IPS-18a (cell line): ENCODE data around the gene TTC4.

Source experiments
- H3K27ac ChIP-seq: one replicate; pipeline ENCODE4 v1.5.1; 2013; ENCODE audit warnings: low read length
- H3K27me3 ChIP-seq: one replicate; pipeline ENCODE4 v1.6.1; 2013; ENCODE audit warnings: mild to moderate bottlenecking, low read length; ENCODE audit not compliant: control insufficient read depth, insufficient read depth
- H3K36me3 ChIP-seq: one replicate; pipeline ENCODE4 v1.6.1; 2013; ENCODE audit warnings: low read depth, low read length; ENCODE audit not compliant: control insufficient read depth
- H3K4me1 ChIP-seq: one replicate; pipeline ENCODE4 v1.6.1; 2013; ENCODE audit warnings: low read depth, low read length; ENCODE audit not compliant: control insufficient read depth
- H3K4me3 ChIP-seq: one replicate; pipeline ENCODE4 v1.5.1; 2013; ENCODE audit warnings: low read length
- H3K9ac ChIP-seq: one replicate; pipeline ENCODE4 v1.6.1; 2013; ENCODE audit warnings: mild to moderate bottlenecking, low read length, moderate library complexity
- H3K9me3 ChIP-seq: one replicate; pipeline ENCODE4 v1.6.1; 2013; ENCODE audit warnings: low read depth, low read length; ENCODE audit not compliant: control insufficient read depth

TTC4 gene

GRCh38 chr1:54706419-54706818, 9.2 kb upstream of the TTC4 start:
- Histone ChIP-seq H3K36me3 (no peaks in the 10 kb centered on the region), H3K4me3 (no peak overlapping the region), H3K9ac (no peak overlapping the region), H3K4me1 (no peaks in the 10 kb centered on the region), H3K27ac (no peak overlapping the region), H3K9me3 (no peaks in the 10 kb centered on the region), H3K27me3 (no peaks in the 10 kb centered on the region)

DNA sequence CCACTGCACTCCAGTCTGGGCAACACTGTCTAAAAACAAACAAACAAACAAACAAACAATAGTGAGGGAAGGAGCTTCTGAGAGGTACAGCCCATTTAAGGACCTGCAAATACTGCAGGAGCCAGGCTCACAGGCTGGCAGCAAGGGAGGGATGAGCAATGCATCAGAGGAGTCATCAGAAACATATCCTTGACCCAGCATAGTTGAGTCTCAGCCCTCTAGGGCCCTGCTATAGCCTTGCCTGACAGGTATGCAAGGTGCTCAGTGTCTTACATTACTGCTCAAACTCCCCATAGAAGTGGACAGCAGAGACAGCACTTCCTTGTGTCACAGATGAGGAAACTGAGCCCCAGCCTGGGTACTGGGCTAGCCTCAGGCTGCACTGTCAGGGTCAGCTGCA, 7.3 kb upstream of the TTC4 start:
- H3K27me3 ChIP-seq: no peaks in the 10 kb centered on the region

GRCh38 chr1:54709547-54710292, 5.9 kb upstream of the TTC4 start:
- Histone ChIP-seq H3K9ac (no peak overlapping the region), H3K4me1 (no peaks in the 10 kb centered on the region), H3K27ac (no peak overlapping the region), H3K27me3 (no peaks in the 10 kb centered on the region), H3K9me3 (no peaks in the 10 kb centered on the region), H3K36me3 (no peaks in the 10 kb centered on the region), H3K4me3 (no peak overlapping the region)

More for the DNA sequence above, 7.3 kb upstream of the TTC4 start:
- H3K27ac ChIP-seq: no peak overlapping the region
- no peaks in the 10 kb centered on the region for H3K4me1 ChIP-seq
- no peaks in the 10 kb centered on the region for H3K9me3 ChIP-seq
- H3K9ac ChIP-seq: no peak overlapping the region
- H3K36me3 ChIP-seq: no peaks in the 10 kb centered on the region
- H3K4me3 ChIP-seq: no peak overlapping the region

DNA sequence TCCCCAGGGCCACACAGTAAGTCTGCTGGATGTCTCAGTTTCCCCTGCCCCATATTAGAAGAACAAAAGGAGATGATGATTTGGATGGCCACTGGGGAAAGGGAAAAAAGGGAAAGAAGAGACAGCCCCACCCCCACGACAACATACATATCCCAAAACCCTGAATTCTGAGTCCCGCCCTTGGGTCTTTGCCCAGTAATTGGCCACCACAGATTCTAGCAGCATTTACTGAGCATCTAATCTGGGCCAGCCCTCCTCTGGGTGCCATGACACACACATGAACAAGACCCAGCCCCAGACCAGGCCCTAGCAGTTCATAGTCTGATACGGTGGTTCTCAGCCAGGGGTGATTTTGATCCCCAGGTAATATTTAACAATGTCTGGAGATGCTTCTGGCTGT, 5.2 kb upstream of the TTC4 start:
- Histone ChIP-seq H3K9ac (no peak overlapping the region), H3K9me3 (no peaks in the 10 kb centered on the region), H3K27ac (no peak overlapping the region), H3K27me3 (no peaks in the 10 kb centered on the region), H3K4me1 (peaks cover 3% of the 10 kb centered on the region), H3K4me3 (no peak overlapping the region), H3K36me3 (no peaks in the 10 kb centered on the region)

DNA sequence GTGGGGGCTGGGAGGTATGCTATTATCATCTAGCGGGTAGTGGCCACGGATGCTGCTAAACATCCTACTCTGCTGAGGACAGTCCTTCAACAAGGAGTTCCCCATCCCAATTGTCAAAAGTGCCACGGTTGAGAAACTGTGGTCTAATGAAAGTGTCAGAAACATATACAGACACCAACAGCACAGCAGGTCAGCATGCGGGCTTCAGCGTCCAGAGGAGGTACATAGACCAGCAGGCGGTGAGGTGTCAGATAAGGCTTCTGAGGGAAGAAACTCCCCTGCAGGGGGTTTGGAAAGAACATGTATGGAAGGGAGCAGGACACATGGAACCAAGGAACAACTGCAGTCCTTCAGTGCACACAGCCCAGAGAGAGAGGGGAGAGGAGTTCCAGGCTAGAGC, 4.8 kb upstream of the TTC4 start:
- Histone ChIP-seq H3K4me3 (no peak overlapping the region), H3K27ac (no peak overlapping the region), H3K27me3 (no peaks in the 10 kb centered on the region), H3K4me1 (peaks cover 3% of the 10 kb centered on the region), H3K9me3 (no peaks in the 10 kb centered on the region), H3K36me3 (no peaks in the 10 kb centered on the region), H3K9ac (no peak overlapping the region)

DNA sequence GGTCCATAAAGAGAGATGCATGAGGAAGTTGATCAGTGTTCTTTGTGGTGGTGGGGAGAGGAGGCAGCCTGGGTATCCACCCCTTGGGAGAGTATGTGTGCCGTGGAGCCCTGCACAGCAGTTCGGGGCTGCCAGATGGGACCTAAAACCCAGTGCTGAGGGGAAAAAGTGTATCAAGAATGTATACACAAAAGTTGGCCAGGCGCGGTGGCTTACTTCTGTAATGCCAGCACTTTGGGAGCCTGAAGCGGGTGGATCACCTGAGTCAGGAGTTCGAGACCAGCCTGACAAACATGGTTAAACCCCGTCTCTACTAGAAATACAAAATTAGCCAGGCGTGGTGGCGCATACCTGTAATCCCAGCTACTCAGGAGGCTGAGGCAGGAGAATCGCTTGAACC, 4.1 kb upstream of the TTC4 start:
- no peak overlapping the region for H3K9ac ChIP-seq
- no peaks in the 10 kb centered on the region for H3K9me3 ChIP-seq
- no peaks in the 10 kb centered on the region for H3K27me3 ChIP-seq
- no peak overlapping the region for H3K27ac ChIP-seq
- no peaks in the 10 kb centered on the region for H3K36me3 ChIP-seq
- peaks cover 5% of the 10 kb centered on the region for H3K4me1 ChIP-seq
- no peak overlapping the region for H3K4me3 ChIP-seq

- Histone ChIP-seq H3K4me1 (peaks cover 9% of the 10 kb centered on the region), H3K27ac (no peak overlapping the region), H3K36me3 (peaks cover 9% of the 10 kb centered on the region), H3K4me3 (peak overlapping the region; percentile 98), H3K9ac (peak overlapping the region; percentile 88), H3K27me3 (no peaks in the 10 kb centered on the region), H3K9me3 (no peaks in the 10 kb centered on the region)
These were observed 674 bp upstream of the TTC4 start for GRCh38 chr1:54714881-54715492.

GRCh38 chr1:54716299-54717047, 812 bp downstream of the TTC4 start:
- Histone ChIP-seq H3K4me3 (peak overlapping the region; percentile 98), H3K9ac (peak overlapping the region; percentile 88), H3K27ac (peak overlapping the region; percentile 30), H3K4me1 (peaks cover 9% of the 10 kb centered on the region), H3K36me3 (peaks cover 20% of the 10 kb centered on the region), H3K9me3 (no peaks in the 10 kb centered on the region), H3K27me3 (no peaks in the 10 kb centered on the region)

DNA sequence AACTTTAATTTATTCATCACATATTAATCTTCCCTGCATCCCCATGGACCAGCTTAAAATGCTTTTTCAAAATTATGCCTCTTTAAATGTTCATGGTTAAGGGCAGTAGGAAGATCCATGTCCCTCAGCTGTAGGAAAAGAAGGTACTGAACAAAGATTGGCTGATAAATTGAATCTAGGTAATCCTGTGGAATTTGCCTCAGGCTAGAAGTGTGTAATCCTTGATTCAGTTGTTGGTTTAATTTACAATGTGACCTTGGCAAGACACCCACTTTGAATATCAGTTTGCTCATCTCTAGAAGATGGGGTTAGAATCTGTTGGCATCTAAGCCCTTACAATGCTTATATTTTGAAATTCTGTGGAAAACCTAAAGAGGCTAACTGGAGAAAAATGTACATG, 6.1 kb downstream of the TTC4 start:
- no peak overlapping the region for H3K27ac ChIP-seq
- H3K9ac ChIP-seq: no peak overlapping the region
- H3K4me1 ChIP-seq: peaks cover 1% of the 10 kb centered on the region
- no peaks in the 10 kb centered on the region for H3K27me3 ChIP-seq
- H3K36me3 ChIP-seq: peaks cover 68% of the 10 kb centered on the region
- H3K4me3 ChIP-seq: no peak overlapping the region
- H3K9me3 ChIP-seq: no peaks in the 10 kb centered on the region

- Histone ChIP-seq H3K4me3 (no peak overlapping the region), H3K36me3 (peaks cover 82% of the 10 kb centered on the region), H3K27me3 (no peaks in the 10 kb centered on the region), H3K27ac (no peak overlapping the region), H3K9me3 (no peaks in the 10 kb centered on the region), H3K9ac (no peak overlapping the region), H3K4me1 (no peaks in the 10 kb centered on the region)
These were observed 8.3 kb downstream of the TTC4 start for GRCh38 chr1:54723985-54724384.

GRCh38 chr1:54724771-54725170, 9.1 kb downstream of the TTC4 start:
- no peak overlapping the region for H3K27ac ChIP-seq
- H3K27me3 ChIP-seq: no peaks in the 10 kb centered on the region
- H3K4me3 ChIP-seq: no peak overlapping the region
- no peaks in the 10 kb centered on the region for H3K4me1 ChIP-seq
- H3K9me3 ChIP-seq: no peaks in the 10 kb centered on the region
- peaks cover 82% of the 10 kb centered on the region for H3K36me3 ChIP-seq
- H3K9ac ChIP-seq: no peak overlapping the region
